HepG2 (cell line): ENCODE data around the gene BICRAL. TPM values are rescaled to one million over a fixed set of nuclear protein-coding genes. Genes with fewer than 3 reads are reported as not detected.
A peak's percentile ranks its signal among the peaks of the same experiment; 100 is the strongest.

Experiments
- ATAC-seq: fragments of 200-7000 bp; cut with Tn5 transposase; 3 replicates; pipeline ENCODE4 v1.9.1; 2020; ENCODE audit warnings: mild to moderate bottlenecking, moderate library complexity
- BruUV-seq: library from RNA; stranded (reverse); fragments of 400-500 nt; replicated peaks from 2 replicates; lab custom pipeline; 2021; lab: Mats Ljungman, UMichigan
- CTCF ChIA-PET: fragments of 300-600 bp; formaldehyde crosslinking; extraction: SDS; loops from one replicate; lab custom pipeline; 2021; ENCODE audit warnings: low total read pairs, inconsistent platforms, low intra/inter-chr PET ratio; lab: Yijun Ruan, JAX
- POLR2A ChIA-PET: fragments of 350-600 bp; sonication (Branson Sonifier 250); formaldehyde crosslinking; loops from one replicate; lab custom pipeline; 2020; ENCODE audit warnings: antibody characterized with exemption, inconsistent platforms; lab: Yijun Ruan, JAX
- DNase-seq: peaks from one replicate; pipeline ENCODE4 v3.0.0-alpha.2; 2015; ENCODE audit warnings: low spot score
- FAIRE-seq: peaks from 3 replicates; lab custom pipeline; 2011; peaks lifted over from hg19 to GRCh38; lab: Jason Lieb, UNC
- H2AFZ ChIP-seq: one replicate; pipeline ENCODE4 v1.6.1; 2011; ENCODE audit warnings: low read length, inconsistent platforms
- H3K27ac ChIP-seq: fragments of 300-600 bp; 3 replicates; pipeline ENCODE4 v1.8.0; 2011; ENCODE audit warnings: mixed run types, mild to moderate bottlenecking, mixed read lengths, low read length, inconsistent platforms; ENCODE audit not compliant: insufficient read depth; ENCODE audit errors: extremely low read length
- H3K27me3 ChIP-seq, 2 experiments: fragments of 200-600 bp in 1 of 2; 2 replicates in 1 of 2; 3 replicates in 1 of 2; pipeline versions ENCODE4 v1.6.0 to v1.8.0; 2011; ENCODE audit warnings: low read length in 2 of 2, mild to moderate bottlenecking in 2 of 2, moderate library complexity in 2 of 2, inconsistent platforms in 1 of 2; ENCODE audit not compliant: insufficient read depth in 2 of 2, control insufficient read depth in 1 of 2
- H3K36me3 ChIP-seq, 2 experiments: fragments of 200-600 bp in 1 of 2; replicated peaks in 1 of 2; 2 replicates in 1 of 2; 3 replicates in 1 of 2; pipeline versions ENCODE4 v1.5.1 to v1.8.0; 2011; ENCODE audit warnings: low read length in 2 of 2, inconsistent platforms in 1 of 2; ENCODE audit not compliant: insufficient read depth in 2 of 2, control insufficient read depth in 1 of 2
- H3K4me1 ChIP-seq: 2 replicates; pipeline ENCODE4 v1.5.1; 2012; ENCODE audit warnings: low read length, inconsistent platforms; ENCODE audit not compliant: insufficient read depth
- H3K4me2 ChIP-seq: 2 replicates; pipeline ENCODE4 v1.6.0; 2011; ENCODE audit warnings: low read depth, low read length, inconsistent platforms
- H3K4me3 ChIP-seq, 3 experiments: fragments of 200-600 bp in 1 of 3; sonication (generic), shearing (Covaris generic) in 1 of 3; replicated peaks in 1 of 3; 2 replicates each; pipeline ENCODE4 v1.5.1; 2011 to 2016; ENCODE audit warnings: low read length in 3 of 3, inconsistent platforms in 2 of 3, low read depth in 2 of 3, mild to moderate bottlenecking in 2 of 3, control low read depth in 1 of 3, mixed read lengths in 1 of 3; ENCODE audit not compliant: insufficient read depth in 1 of 3
- H3K79me2 ChIP-seq: one replicate; pipeline ENCODE4 v1.6.1; 2011; ENCODE audit warnings: low read length, inconsistent platforms; ENCODE audit not compliant: insufficient read depth
- H3K9ac ChIP-seq: 2 replicates; pipeline ENCODE4 v1.6.0; 2011; ENCODE audit warnings: mild to moderate bottlenecking, low read depth, low read length, inconsistent platforms; ENCODE audit not compliant: insufficient read depth
- H3K9me3 ChIP-seq: 2 replicates; pipeline ENCODE4 v1.5.1; 2012; ENCODE audit warnings: mild to moderate bottlenecking, low read length
- H4K20me1 ChIP-seq: 2 replicates; pipeline ENCODE4 v1.6.0; 2011; ENCODE audit warnings: inconsistent platforms, mild to moderate bottlenecking, low read length, moderate library complexity; ENCODE audit not compliant: insufficient read depth
- AGO1 ChIP-seq: fragments of 200-400 bp; formaldehyde crosslinking; IDR thresholded peaks from 2 replicates; pipeline ENCODE4 v1.6.1; 2017; ENCODE audit warnings: mild to moderate bottlenecking, low read depth, low read length, moderate library complexity; ENCODE audit not compliant: poor library complexity, severe bottlenecking
- ARID5B ChIP-seq: IDR thresholded peaks from 2 replicates; pipeline ENCODE4 v1.4.0; 2020; ENCODE audit warnings: mild to moderate bottlenecking, missing genetic modification reagents
- CREB1 ChIP-seq, 2 experiments: fragments of 450-650 bp in 1 of 2; IDR thresholded peaks; 2 replicates each; pipeline ENCODE4 v1.6.1; 2016 to 2017; ENCODE audit warnings: control low read depth in 1 of 2, mild to moderate bottlenecking in 1 of 2, missing compliant biosample characterization in 1 of 2, missing genetic modification characterization in 1 of 2
- DPF2 ChIP-seq: sonication (generic); formaldehyde crosslinking; IDR thresholded peaks from 2 replicates; pipeline ENCODE4 v1.4.0; 2020; ENCODE audit warnings: mild to moderate bottlenecking, low read depth, missing genetic modification reagents, borderline replicate concordance
- GTF3A ChIP-seq: sonication (generic); formaldehyde crosslinking; conservative IDR thresholded peaks from 2 replicates; pipeline ENCODE4 v1.4.0; 2020; ENCODE audit warnings: mild to moderate bottlenecking, missing genetic modification reagents
- HDAC2 ChIP-seq: sonication (generic); formaldehyde crosslinking; IDR thresholded peaks from 2 replicates; pipeline ENCODE4 v1.4.0; 2020; ENCODE audit warnings: missing genetic modification reagents
- HIC2 ChIP-seq: sonication (generic); formaldehyde crosslinking; IDR thresholded peaks from 2 replicates; pipeline ENCODE4 v1.9.0; 2022; ENCODE audit warnings: low read depth, missing genetic modification reagents
- NFKB2 ChIP-seq: sonication (generic); formaldehyde crosslinking; IDR thresholded peaks from 2 replicates; pipeline ENCODE4 v1.4.0; 2020; ENCODE audit warnings: missing genetic modification reagents, borderline replicate concordance
- NR3C1 ChIP-seq: sonication (generic); formaldehyde crosslinking; IDR thresholded peaks from 2 replicates; pipeline ENCODE4 v1.4.0; 2020; ENCODE audit warnings: missing genetic modification reagents
- RFX1 ChIP-seq: fragments of 450-650 bp; IDR thresholded peaks from 2 replicates; pipeline ENCODE4 v1.6.1; 2017
- SAP130 ChIP-seq: IDR thresholded peaks from 2 replicates; pipeline ENCODE4 v1.6.1; 2016; ENCODE audit warnings: low read depth
- SOX5 ChIP-seq: IDR thresholded peaks from 2 replicates; pipeline ENCODE4 v1.6.1; 2016; ENCODE audit warnings: borderline replicate concordance
- ZBTB2 ChIP-seq: sonication (generic); formaldehyde crosslinking; IDR thresholded peaks from 2 replicates; pipeline ENCODE4 v1.8.0; 2022; ENCODE audit warnings: low read depth, missing genetic modification reagents
- ZNF724P ChIP-seq: sonication (generic); formaldehyde crosslinking; IDR thresholded peaks from 2 replicates; pipeline ENCODE4 v1.8.0; 2022; ENCODE audit warnings: missing genetic modification reagents, borderline replicate concordance
- ZSCAN5A ChIP-seq: sonication (generic); formaldehyde crosslinking; IDR thresholded peaks from 2 replicates; pipeline ENCODE4 v1.8.0; 2022; ENCODE audit warnings: mild to moderate bottlenecking, missing genetic modification reagents, borderline replicate concordance
- WGBS: methylation state at CpG from one replicate; pipeline ENCODE4 v1.1.6; 2017; ENCODE audit warnings: low lambda C conversion rate; 5-methylcytosine and 5-hydroxymethylcytosine counted together
- in situ Hi-C: cut with HindIII; loops from 2 replicates; pipeline ENCODE4 v1.10.0; 2017; ENCODE audit warnings: low pct_unique_long_range_greater_than_20kb; ENCODE audit not compliant: extremely low pct_ligation_motif_present
- intact Hi-C: fragments of 100-400 bp; cut with micrococcal nuclease; formaldehyde crosslinking; loops from one replicate; pipeline ENCODE4 v1.10.0; 2022; ENCODE audit not compliant: unreplicated experiment
- polyA plus RNA-seq, 8 experiments: library from polyadenylated mRNA; depleted of rRNA in 3 of 8; stranded (reverse) in 7 of 8; unstranded in 1 of 8; fragments of >200 nt; fragmentation: Illumina TruSeq in 4 of 8; extraction: Trizol in 4 of 8; gene quantifications; 2 replicates each; pipeline versions ENCODE4 v1.2.1 to v1.2.3, GENCODE V29; 2011 to 2016; ENCODE audit warnings: low read depth in 4 of 8, missing spikeins in 1 of 8, mixed read lengths in 1 of 8; ENCODE audit not compliant: insufficient read depth in 1 of 8
- total RNA-seq, 5 experiments: library from RNA; depleted of rRNA; stranded (reverse); fragments of >200 nt; fragmentation: Illumina TruSeq; extraction: Trizol; gene quantifications; 2 replicates each; pipeline ENCODE4 v1.2.3, GENCODE V29; 2016; ENCODE audit warnings: low read depth in 1 of 5

Gene BICRAL
- total and polyA plus RNA-seq, 2 of the 13 experiments (the other 11 are each of a cell fraction or from before 2014, with no cell fraction given) = 5.0 to 13.5 TPM

- no peaks in the 10 kb centered on the region for H3K27me3 ChIP-seq
- H3K4me3 ChIP-seq = no peak overlapping the region
- H3K79me2 ChIP-seq = peaks cover 6% of the 10 kb centered on the region
- WGBS = 90% methylated on average over 2 of the region's 2 CpGs
- H3K27ac ChIP-seq = no peak overlapping the region
- H3K9me3 ChIP-seq = no peaks in the 10 kb centered on the region
- H3K9ac ChIP-seq = no peak overlapping the region
- BruUV-seq = no TSS peak
- peak; percentile 53 for DNase-seq
- ChIA-PET POLR2A (interaction anchor here (11.1 kb wide), 1 partner anchor 31 kb away, joined by 270 read pairs; the partner anchor contains the start of gene TBCC), CTCF (no interaction called here)
- H3K4me1 ChIP-seq = peaks cover 40% of the 10 kb centered on the region
- H2AFZ ChIP-seq = no peak overlapping the region
- H3K4me2 ChIP-seq = peak overlapping the region; percentile 40
- H4K20me1 ChIP-seq = no peaks in the 10 kb centered on the region
- ATAC-seq = peak; percentile 16; the same call in 1 of the 3 replicates
- in situ Hi-C loops = no loop called here
- no peak for FAIRE-seq
- H3K36me3 ChIP-seq = no peaks in the 10 kb centered on the region
- intact Hi-C loops = no loop called here
- no peak for TF ChIP-seq GTF3A (CRISPR knock-in tag)
- TF ChIP-seq HDAC2 (CRISPR knock-in tag) = no peak
- no peak for TF ChIP-seq HIC2 (CRISPR knock-in tag)
- TF ChIP-seq SAP130 (CRISPR knock-in tag) = 0 out of 2 replicates have a peak, but pooled peaks have one; percentile 17
- TF ChIP-seq DPF2 = no peak
- TF ChIP-seq CREB1 (IDR thresholded peaks at IDR 0.05) = no peak
- TF ChIP-seq CREB1 (CRISPR knock-in tag; IDR thresholded peaks at IDR 0.05) = 0 out of 2 replicates have a peak, but pooled peaks have one; percentile 1
- TF ChIP-seq ZNF724P = no peak
- no peak for TF ChIP-seq NFKB2 (CRISPR knock-in tag)
- 0 out of 2 replicates have a peak, but pooled peaks have one; percentile 38 for TF ChIP-seq SOX5
- no peak for TF ChIP-seq NR3C1 (CRISPR knock-in tag)
- TF ChIP-seq ZSCAN5A (CRISPR knock-in tag) = no peak
- no peak for TF ChIP-seq ZBTB2 (CRISPR knock-in tag)
- TF ChIP-seq AGO1 = no peak
- TF ChIP-seq ARID5B (CRISPR knock-in tag) = peak; percentile 20; the same call in 1 of the 2 replicates
- TF ChIP-seq RFX1 = peak; percentile 12; the same call in 1 of the 2 replicates
Observed at GRCh38 chr6:42777126-42777822, 4.6 kb upstream of the BICRAL start.
